ENCODE data around the gene PCCA.
A peak's percentile ranks its signal among the peaks of the same experiment; 100 is the strongest.
"Not testable (repeated sequence)": the region's sequence is repeated elsewhere in the genome, so short reads cannot be mapped to it uniquely, and the experiment has no call there.

Gene PCCA

DNA sequence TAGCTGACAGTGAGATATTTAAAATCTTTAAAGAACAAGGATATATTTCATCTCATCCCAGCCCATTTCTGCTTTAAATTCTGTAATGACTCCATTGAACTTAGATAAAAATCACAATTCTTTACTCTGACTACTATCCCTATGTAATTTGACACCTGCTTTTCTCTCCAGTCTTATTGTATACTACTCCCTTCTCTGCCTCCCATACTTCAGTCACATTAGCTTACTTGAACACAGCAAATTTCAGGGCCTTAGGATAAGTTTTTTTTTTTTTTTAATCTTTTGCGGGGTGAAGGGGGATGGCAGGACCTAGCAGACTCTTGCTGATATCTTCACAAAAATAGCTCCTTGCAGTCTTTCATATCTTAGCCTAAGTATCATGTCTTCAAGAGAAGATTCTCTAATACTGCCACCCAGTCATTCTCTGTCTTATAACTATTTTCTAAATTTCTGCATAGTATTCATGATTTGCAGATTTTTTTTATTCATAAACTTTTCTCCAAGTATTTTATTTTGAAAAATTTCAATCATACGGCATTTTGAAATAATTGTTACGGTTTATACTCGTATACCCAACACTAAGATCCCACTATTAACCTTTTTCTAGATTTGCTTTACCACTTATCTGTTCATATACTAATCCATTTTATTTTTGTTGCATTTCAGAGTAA lies 151.4 kb downstream of the PCCA start:
- FAIRE-seq, result no peak
- DNase-seq (ENCODE audit: low spot score), result no peak

DNA sequence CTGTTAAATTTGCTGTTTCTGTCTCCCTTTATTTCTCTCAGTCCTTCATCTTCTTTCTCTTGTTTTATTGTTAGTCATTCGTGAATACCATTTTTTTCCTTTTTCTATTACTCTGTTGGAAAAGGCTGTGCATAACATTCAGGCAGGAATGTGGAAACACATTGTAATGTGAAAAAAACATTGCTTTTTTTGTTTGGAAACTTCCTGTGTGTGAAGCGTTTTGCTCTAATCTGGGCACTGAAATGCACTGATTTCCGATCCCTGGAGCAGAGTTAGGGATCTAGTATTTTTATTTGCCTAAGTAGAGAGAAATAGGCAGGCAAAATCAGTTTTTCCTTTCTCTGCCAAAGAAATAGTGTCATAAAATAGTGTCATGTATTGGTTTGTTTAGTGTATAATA lies 155.5 kb downstream of the PCCA start:
- FAIRE-seq, result no peak

GRCh38 chr13:100245104-100245503 lies 156.2 kb downstream of the PCCA start:
- no peak for DNase-seq (ENCODE audit: low spot score)
- FAIRE-seq, result no peak

More for the DNA sequence above, 155.5 kb downstream of the PCCA start:
- no peak for DNase-seq (ENCODE audit: low spot score)

DNA sequence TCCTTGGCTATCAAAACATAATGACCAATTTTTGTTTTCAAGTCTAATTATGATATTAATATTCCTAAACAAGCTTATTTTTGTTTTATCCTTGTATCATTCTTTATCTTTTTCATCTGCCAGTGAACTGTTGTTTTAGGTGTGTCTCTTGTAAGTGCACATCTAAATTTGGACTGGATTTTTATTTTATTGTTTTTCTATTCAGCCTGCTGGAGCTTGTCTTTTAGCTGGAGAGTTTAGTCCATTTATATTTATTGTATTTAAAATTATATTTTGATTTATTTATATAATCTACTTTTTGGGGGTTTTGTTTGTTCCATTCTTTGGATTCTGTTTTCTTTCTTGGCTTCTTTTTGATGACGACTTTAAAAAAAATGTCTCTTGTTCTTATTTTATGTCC lies 159.0 kb downstream of the PCCA start:
- FAIRE-seq, result no peak

GRCh38 chr13:100254002-100254401 lies 165.1 kb downstream of the PCCA start:
- no peak for DNase-seq (ENCODE audit: low spot score)
- FAIRE-seq, result no peak

More for the DNA sequence above, 159.0 kb downstream of the PCCA start:
- no peak for DNase-seq (ENCODE audit: low spot score)

GRCh38 chr13:100262404-100262803 lies 173.5 kb downstream of the PCCA start:
- FAIRE-seq, result no peak
- no peak for DNase-seq (ENCODE audit: low spot score)

- no peak for DNase-seq (ENCODE audit: low spot score)
- no peak for FAIRE-seq
Observed at GRCh38 chr13:100266026-100266425, 177.1 kb downstream of the PCCA start.

GRCh38 chr13:100269837-100270236 lies 180.9 kb downstream of the PCCA start:
- DNase-seq (ENCODE audit: low spot score) (no peak), FAIRE-seq (no peak)

DNA sequence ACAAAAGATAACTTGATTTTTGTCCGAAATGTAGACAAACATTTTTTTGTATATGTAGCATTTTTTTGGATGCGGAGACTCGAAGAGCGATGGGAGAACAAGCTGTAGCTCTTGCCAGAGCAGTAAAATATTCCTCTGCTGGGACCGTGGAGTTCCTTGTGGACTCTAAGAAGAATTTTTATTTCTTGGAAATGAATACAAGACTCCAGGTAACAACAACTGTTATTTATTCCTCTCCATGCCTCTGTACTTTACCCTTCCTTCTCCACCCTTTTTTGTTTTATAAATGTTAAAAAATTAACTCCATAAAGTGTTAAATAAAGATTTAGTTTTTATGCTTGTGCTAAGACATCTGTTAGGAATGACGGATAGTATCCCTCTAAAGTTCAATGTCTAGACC lies 184.2 kb downstream of the PCCA start:
- FAIRE-seq (no peak), DNase-seq (ENCODE audit: low spot score) (no peak)

- no peak for FAIRE-seq
- DNase-seq (ENCODE audit: low spot score), result no peak
Observed at GRCh38 chr13:100273552-100273951, 184.7 kb downstream of the PCCA start.

GRCh38 chr13:100274942-100275506 lies 186.1 kb downstream of the PCCA start:
- peak; percentile 57 for DNase-seq (ENCODE audit: low spot score)
- FAIRE-seq, result no peak

GRCh38 chr13:100275746-100276145 lies 186.9 kb downstream of the PCCA start:
- FAIRE-seq, result no peak
- DNase-seq (ENCODE audit: low spot score), result no peak

DNA sequence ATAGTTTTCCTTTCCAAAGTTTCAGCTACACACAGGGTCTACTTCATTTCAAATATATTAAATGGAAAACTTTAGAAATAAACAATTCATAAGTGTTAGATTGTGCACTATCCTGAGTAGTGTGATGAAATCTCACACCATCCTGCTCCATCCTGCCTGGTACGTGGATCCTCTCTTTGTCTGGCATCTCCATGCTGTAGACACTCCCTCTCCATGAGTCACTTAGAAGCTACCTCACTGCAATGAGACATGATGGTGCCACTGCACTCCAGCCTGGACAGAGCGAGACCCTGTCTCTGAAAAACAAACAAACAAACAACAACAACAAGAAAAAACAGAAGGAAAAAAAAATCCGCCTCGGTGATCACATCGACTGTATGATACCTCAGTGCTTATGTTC lies 191.8 kb downstream of the PCCA start:
- DNase-seq (ENCODE audit: low spot score), result no peak
- no peak for FAIRE-seq

DNA sequence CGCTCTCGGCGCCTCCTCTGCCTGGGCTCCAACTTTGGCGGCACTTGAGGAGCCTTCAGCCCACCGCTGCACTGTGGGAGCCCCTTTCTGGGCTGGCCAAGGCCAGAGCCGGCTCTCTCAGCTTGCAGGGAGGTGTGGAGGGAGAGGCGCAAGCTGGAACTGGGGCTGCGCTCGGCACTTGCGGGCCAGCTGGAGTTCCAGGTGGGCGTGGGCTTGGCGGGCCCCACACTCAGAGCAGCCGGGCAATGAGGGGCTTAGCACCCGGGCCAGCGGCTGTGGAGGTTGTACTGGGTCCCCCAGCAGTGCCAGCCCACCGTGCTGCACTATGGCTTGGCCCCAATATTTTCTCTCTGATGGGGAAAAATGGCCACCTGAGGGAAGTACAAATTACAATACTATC lies 193.4 kb downstream of the PCCA start:
- DNase-seq (ENCODE audit: low spot score); FAIRE-seq: not testable (repeated sequence)

DNA sequence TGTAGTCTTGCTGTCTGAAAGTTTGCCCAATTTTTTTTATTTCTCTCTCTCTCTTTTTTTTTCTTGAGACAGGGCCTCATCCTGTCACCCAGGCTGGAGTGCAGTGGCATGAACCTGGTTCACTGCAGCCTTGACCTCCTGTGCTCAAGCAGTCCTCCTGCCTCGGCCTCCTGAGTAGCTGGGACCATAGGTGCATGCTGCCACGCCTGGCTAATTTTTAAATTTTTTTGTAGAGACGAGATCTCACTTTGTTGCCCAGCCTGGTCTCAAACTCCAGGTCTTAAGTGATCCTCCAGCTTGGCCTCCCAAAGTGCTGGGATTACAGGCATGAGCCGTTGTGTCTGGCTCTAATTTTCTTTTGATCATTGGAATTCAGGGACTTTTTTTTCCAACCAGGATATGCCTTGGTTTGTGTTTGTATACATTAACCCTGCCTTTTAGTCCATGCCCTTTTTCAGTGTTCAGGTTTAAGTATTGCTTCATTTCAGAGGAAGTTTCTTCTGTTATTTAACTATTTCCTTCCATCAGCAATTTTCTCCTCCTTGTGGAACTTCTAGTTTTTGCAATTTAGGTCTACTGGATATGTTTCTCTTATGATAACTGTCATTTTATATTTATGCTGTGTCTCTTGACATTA lies 201.4 kb downstream of the PCCA start:
- DNase-seq (ENCODE audit: low spot score) (no peak), FAIRE-seq (no peak)

DNA sequence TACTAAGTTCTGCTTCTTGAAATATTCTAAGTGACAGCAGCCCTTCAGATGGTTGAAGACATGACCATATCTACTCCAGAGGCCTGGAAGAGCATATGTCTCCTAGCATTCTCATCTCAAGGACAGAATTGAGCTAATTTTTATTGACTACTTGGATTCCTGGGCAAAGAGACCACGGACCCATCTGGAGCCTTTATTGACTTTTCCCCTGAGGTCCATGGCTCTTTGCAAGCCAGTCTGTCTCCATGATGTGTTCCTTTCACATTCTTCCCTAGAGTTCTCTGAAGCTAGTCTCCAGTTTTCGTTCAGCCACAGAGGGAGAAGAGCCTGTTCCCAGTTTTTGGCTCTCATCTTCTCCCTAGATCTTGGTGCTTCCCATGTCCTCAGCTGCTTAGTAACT lies 202.7 kb downstream of the PCCA start:
- DNase-seq (ENCODE audit: low spot score) (no peak), FAIRE-seq (no peak)

GRCh38 chr13:100297413-100297812 lies 208.5 kb downstream of the PCCA start:
- no peak for DNase-seq (ENCODE audit: low spot score)
- FAIRE-seq, result no peak

DNA sequence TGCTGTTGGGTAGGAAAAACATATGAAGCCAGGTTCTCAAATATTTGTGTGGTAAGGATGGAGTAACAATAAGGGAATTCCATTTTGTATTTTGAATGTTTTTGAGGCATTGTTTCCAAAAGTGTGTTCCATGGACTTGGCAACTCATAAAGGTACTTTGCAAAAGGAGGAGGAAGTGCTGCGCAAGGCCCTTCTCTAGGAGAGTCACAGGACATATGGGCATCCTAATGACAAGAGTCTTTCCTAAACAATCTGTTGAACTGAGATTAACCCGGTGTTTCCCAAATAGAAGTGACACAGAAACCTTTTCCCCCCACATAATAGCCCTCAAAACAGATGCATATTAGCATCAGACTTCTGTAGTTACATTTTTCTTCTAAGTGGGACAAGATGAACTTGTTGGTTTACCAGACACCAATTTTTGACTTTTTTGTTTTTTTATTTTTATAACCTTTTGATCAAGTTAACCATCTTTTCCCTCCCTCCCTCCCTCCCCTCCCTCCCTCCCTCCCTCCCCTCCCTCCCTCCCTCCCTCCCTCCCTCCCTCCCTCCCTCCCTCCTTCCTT lies 209.3 kb downstream of the PCCA start:
- no peak for FAIRE-seq

DNA sequence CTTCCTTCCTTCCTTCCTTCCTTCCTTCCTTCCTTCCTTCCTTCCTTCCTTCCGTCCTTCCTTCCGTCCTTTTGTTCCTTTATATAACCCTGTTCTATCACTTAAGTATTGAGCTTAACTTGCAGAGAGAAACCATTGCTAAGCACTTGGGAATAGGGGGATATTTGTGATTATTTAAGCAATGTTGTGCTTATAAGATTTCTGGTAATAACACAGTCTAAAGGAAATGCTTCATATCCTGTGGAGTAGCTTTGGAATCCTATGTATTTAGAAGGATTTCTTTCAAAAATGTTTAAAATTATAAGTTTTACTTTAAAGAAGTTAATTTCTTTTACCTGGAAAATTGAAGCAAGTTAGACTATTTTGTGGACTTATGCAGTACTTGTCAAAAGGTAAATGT lies 209.8 kb downstream of the PCCA start:
- DNase-seq (ENCODE audit: low spot score) (no peak), FAIRE-seq (no peak)

More for the DNA sequence above, 209.3 kb downstream of the PCCA start:
- no peak for DNase-seq (ENCODE audit: low spot score)

GRCh38 chr13:100300243-100300642 lies 211.3 kb downstream of the PCCA start:
- FAIRE-seq, result no peak
- no peak for DNase-seq (ENCODE audit: low spot score)

DNA sequence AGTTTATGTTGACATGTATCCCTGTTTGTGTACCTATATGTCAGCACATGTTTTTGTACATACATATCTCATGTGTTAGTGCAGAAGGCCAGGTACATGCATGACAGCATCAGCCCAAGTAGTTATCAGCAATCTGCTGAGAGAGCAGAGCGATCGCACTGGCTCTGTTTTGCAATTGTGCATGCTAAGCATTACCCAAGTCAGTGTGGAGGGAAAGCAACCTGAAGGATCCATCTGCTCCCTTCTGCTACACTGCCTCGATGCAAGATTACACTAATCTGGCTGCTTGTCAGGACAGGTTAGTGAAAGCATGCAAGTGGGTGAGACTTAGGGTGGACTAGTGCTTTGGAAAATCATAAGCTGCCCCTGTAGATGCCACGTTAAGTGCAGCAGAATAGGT lies 211.8 kb downstream of the PCCA start:
- no peak for FAIRE-seq
- DNase-seq (ENCODE audit: low spot score), result no peak

- FAIRE-seq (no peak), DNase-seq (ENCODE audit: low spot score) (no peak)
Observed at GRCh38 chr13:100301418-100301817, 212.5 kb downstream of the PCCA start.

GRCh38 chr13:100302391-100302790 lies 213.5 kb downstream of the PCCA start:
- DNase-seq (ENCODE audit: low spot score) (no peak), FAIRE-seq (no peak)

Data from RCC 7860 (cell line).